HCT116 (cell line): Measurements from ENCODE around the gene DENND10.

Experiments
- EZH2phosphoT487 ChIP-seq: fragments of 200-600 bp; IDR thresholded peaks from 2 replicates; pipeline ENCODE4 v1.6.1; 2018; ENCODE audit warnings: antibody characterized with exemption, borderline replicate concordance
- JUND ChIP-seq: IDR thresholded peaks from 2 replicates; pipeline ENCODE4 v1.6.1; 2012
- TF ChIP-seq, protein P1 (sequence below), 3 experiments: fragments of 200-600 bp in 1 of 3; sonication (generic) in 1 of 3; IDR thresholded peaks in 2 of 3; conservative IDR thresholded peaks in 1 of 3; 2 replicates each; pipeline ENCODE4 v1.5.1; 2012 to 2017; ENCODE audit warnings: low read depth in 2 of 3, low read length in 2 of 3, antibody characterized with exemption in 1 of 3, borderline replicate concordance in 1 of 3, control low read depth in 1 of 3, mild to moderate bottlenecking in 1 of 3, mixed read lengths in 1 of 3, mixed run types in 1 of 3, moderate library complexity in 1 of 3; ENCODE audit not compliant: insufficient read depth in 1 of 3

DNA sequence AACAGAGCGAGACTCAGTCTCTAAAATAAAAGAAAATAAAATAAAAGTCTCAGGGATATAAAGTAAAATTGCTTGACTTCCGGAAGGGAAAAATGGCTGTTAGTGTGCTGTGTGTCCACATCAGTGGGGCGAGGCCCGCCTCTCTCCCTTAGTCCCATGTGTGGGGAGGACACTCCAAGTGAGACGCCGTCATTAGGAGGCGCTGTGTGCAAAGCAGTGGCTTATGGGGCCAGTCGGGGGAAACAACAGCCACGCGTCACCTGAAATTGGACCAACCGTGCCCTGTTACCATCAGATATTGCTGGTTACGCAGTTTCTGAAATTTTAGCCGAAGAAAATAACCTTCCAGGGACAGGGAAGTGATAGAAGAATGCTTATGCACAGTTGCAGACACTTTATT, 45.8 kb downstream of the DENND10 start:
- TF ChIP-seq, protein P1, sequence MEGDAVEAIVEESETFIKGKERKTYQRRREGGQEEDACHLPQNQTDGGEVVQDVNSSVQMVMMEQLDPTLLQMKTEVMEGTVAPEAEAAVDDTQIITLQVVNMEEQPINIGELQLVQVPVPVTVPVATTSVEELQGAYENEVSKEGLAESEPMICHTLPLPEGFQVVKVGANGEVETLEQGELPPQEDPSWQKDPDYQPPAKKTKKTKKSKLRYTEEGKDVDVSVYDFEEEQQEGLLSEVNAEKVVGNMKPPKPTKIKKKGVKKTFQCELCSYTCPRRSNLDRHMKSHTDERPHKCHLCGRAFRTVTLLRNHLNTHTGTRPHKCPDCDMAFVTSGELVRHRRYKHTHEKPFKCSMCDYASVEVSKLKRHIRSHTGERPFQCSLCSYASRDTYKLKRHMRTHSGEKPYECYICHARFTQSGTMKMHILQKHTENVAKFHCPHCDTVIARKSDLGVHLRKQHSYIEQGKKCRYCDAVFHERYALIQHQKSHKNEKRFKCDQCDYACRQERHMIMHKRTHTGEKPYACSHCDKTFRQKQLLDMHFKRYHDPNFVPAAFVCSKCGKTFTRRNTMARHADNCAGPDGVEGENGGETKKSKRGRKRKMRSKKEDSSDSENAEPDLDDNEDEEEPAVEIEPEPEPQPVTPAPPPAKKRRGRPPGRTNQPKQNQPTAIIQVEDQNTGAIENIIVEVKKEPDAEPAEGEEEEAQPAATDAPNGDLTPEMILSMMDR (IDR thresholded peaks at IDR 0.05 in 2 of 3, conservative IDR thresholded peaks at IDR 0.05 in 1 of 3; ENCODE audit: borderline replicate concordance in 1 of 3, insufficient read depth in 1 of 3, low read depth in 2 of 3, low read length in 2 of 3) = peak; percentile 17 to 53 (median 52); a peak in 5 of 6 replicates
- TF ChIP-seq JUND (no peak), EZH2phosphoT487 (no peak)
